Uterine smooth muscle cell (primary cell): ENCODE measurements around the gene CAVIN3. TPM values are rescaled to one million over a fixed set of nuclear protein-coding genes. Genes with fewer than 3 reads are reported as not detected.

Source experiments
- total RNA-seq: library from RNA; depleted of rRNA; stranded (reverse); fragments of >200 nt; gene quantifications from 2 replicates; pipeline ENCODE4 v1.2.3, GENCODE V29; 2014

Gene CAVIN3
- 216 and 432 TPM in 2 replicates for total RNA-seq

DNA sequence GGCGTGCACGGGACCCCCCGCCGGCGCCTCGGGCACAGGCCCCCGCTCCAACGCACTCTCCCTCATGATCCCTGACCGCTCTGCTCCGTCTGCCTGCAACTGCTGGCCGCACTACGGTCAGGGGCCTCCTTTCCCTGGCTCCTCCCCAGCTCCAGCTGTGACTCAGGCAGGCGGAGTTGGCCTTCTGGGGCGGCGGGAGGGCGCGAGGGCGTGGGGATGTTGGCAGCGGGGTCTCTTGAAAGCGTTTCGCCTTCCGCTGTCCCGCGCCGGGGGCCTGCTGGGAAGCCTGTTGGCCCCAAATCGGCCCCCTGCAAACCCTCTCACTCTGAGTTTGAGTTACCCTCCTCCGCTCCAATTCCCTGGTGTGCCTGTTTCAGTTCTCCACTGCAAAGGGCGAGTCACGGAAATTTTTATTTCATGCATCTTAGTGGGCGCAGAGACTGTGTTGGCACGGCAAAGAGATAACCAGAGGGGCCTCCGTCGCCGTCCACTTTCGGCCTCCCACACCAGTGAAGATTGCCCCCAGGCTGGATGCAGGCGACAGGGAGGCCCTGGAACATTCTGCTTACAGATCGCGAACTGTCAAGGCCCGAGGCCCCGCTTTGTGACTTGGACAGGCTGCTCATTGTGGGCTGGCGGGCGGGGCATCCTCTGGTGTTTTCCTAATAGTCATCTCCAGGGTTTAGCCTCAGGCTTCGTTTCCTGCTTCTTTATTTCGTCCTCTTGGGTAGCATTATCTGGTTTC, at the start of gene CAVIN3:
CAVIN3 (minus strand) TSS at position 91 of the 745 bp plus-strand sequence; CDS start at position 66, 25 bp downstream.

Other genes with a start within 250 kb of the CAVIN3 start
- gene OR56B4, start 212.8 kb downstream of the CAVIN3 start, total RNA-seq, result not detected in 2 replicates
- gene OR52B2, start 150.2 kb downstream of the CAVIN3 start, total RNA-seq, result 0.11 TPM in 1 of 2 replicates, not detected in the other
- gene OR52W1, start 121.3 kb downstream of the CAVIN3 start, total RNA-seq, result not detected in 2 replicates
- gene C11orf42, start 114.9 kb downstream of the CAVIN3 start, total RNA-seq, result not detected in 2 replicates
- 13.0 and 15.3 TPM in 2 replicates for gene FHIP1B, start 85.9 kb downstream of the CAVIN3 start, total RNA-seq
- under 0.01 TPM in 1 of 2 replicates, not detected in the other for gene CNGA4, start 81.4 kb downstream of the CAVIN3 start, total RNA-seq
- gene CCKBR, start 60.7 kb downstream of the CAVIN3 start, total RNA-seq, result not detected in 2 replicates
- gene SMPD1, start 70.0 kb upstream of the CAVIN3 start, total RNA-seq, result 28.7 and 39.2 TPM in 2 replicates
- 45.4 and 50.5 TPM in 2 replicates for gene APBB1, start 98.6 kb upstream of the CAVIN3 start, total RNA-seq
- gene HPX, start 120.5 kb upstream of the CAVIN3 start, total RNA-seq, result 0.33 and 0.50 TPM in 2 replicates
- 19.5 and 27.4 TPM in 2 replicates for gene TRIM3, start 153.4 kb upstream of the CAVIN3 start, total RNA-seq
- gene ARFIP2, start 160.8 kb upstream of the CAVIN3 start, total RNA-seq, result 56.0 and 66.1 TPM in 2 replicates
- gene TIMM10B, start 161.0 kb upstream of the CAVIN3 start, total RNA-seq, result 44.7 and 51.0 TPM in 2 replicates
- gene DNHD1, start 176.8 kb upstream of the CAVIN3 start, total RNA-seq, result 9.0 and 12.2 TPM in 2 replicates